Hepatocyte (in vitro differentiated cells): Measurements from ENCODE around the gene TRMO. TPM values are rescaled to one million over a fixed set of nuclear protein-coding genes. Genes with fewer than 3 reads are reported as not detected.

ENCODE experiments used
- DNase-seq: peaks from one replicate; pipeline ENCODE4 v3.0.0-alpha.2; 2016; ENCODE audit warnings: low spot score
- H2AFZ ChIP-seq: fragments of 200-600 bp; sonication (generic); 2 replicates; pipeline ENCODE4 v1.6.0; 2016; ENCODE audit warnings: antibody characterized with exemption, mild to moderate bottlenecking
- H3K27ac ChIP-seq: fragments of 200-600 bp; sonication (generic); 2 replicates; pipeline ENCODE4 v1.5.1; 2016; ENCODE audit warnings: mild to moderate bottlenecking
- H3K27me3 ChIP-seq: fragments of 200-600 bp; sonication (generic); 2 replicates; pipeline ENCODE4 v1.6.1; 2016
- H3K36me3 ChIP-seq: fragments of 200-600 bp; sonication (generic); replicated peaks from 2 replicates; pipeline ENCODE4 v1.5.1; 2016; ENCODE audit warnings: low read depth; ENCODE audit not compliant: insufficient read depth
- H3K4me1 ChIP-seq: fragments of 200-600 bp; sonication (generic); 2 replicates; pipeline ENCODE4 v1.5.1; 2016; ENCODE audit warnings: mild to moderate bottlenecking, moderate library complexity; ENCODE audit not compliant: insufficient read depth
- H3K4me2 ChIP-seq: fragments of 200-600 bp; sonication (generic); 2 replicates; pipeline ENCODE4 v1.6.0; 2016
- H3K4me3 ChIP-seq: fragments of 200-600 bp; sonication (generic); 2 replicates; pipeline ENCODE4 v1.5.1; 2016; ENCODE audit warnings: mild to moderate bottlenecking
- H3K79me2 ChIP-seq: fragments of 200-600 bp; sonication (generic); 2 replicates; pipeline ENCODE4 v1.6.0; 2017; ENCODE audit warnings: mild to moderate bottlenecking
- H3K9me2 ChIP-seq: fragments of 200-600 bp; sonication (generic); replicated peaks from 2 replicates; pipeline ENCODE4 v1.6.0; 2017; ENCODE audit warnings: mild to moderate bottlenecking; ENCODE audit not compliant: insufficient read depth
- H3K9me3 ChIP-seq: fragments of 200-600 bp; sonication (generic); 2 replicates; pipeline ENCODE4 v1.5.1; 2016; ENCODE audit warnings: low read depth, mild to moderate bottlenecking
- H4K20me1 ChIP-seq: fragments of 200-600 bp; sonication (generic); 2 replicates; pipeline ENCODE4 v1.6.0; 2016; ENCODE audit warnings: mild to moderate bottlenecking; ENCODE audit not compliant: insufficient read depth, poor library complexity, severe bottlenecking
- EZH2 ChIP-seq: fragments of 200-600 bp; sonication (generic); IDR thresholded peaks from 2 replicates; pipeline ENCODE4 v1.6.1; 2016; ENCODE audit warnings: antibody characterized with exemption, mild to moderate bottlenecking, borderline replicate concordance
- EZH2phosphoT487 ChIP-seq: fragments of 200-600 bp; sonication (generic); IDR thresholded peaks from one replicate; pipeline ENCODE4 v1.6.1; 2018; ENCODE audit warnings: antibody characterized with exemption, mild to moderate bottlenecking, low read depth, moderate library complexity; ENCODE audit not compliant: unreplicated experiment, severe bottlenecking
- WGBS: methylation state at CpG from one replicate; pipeline ENCODE4 v1.1.6; 2016; ENCODE audit warnings: low lambda C conversion rate; ENCODE audit errors: missing lambda C conversion rate; 5-methylcytosine and 5-hydroxymethylcytosine counted together
- polyA plus RNA-seq: library from polyadenylated mRNA; unstranded; fragments of >200 nt; fragmentation: Nextera tagmentation; extraction: Ambion mirVana; gene quantifications from 2 replicates; pipeline ENCODE4 v1.2.1, GENCODE V29; 2016
- total RNA-seq: library from RNA; depleted of rRNA; stranded (reverse); fragments of >200 nt; gene quantifications from 2 replicates; pipeline ENCODE4 v1.2.3, GENCODE V29; 2014
- TF ChIP-seq, protein P1 (sequence below): fragments of 200-600 bp; sonication (generic); IDR thresholded peaks from 2 replicates; pipeline ENCODE4 v1.5.1; 2016; ENCODE audit warnings: antibody characterized with exemption, mild to moderate bottlenecking; ENCODE audit not compliant: poor library complexity

The TRMO gene
- total and polyA plus RNA-seq, 2 experiments from 2014 or later = 10.8 to 22.6 TPM

DNA sequence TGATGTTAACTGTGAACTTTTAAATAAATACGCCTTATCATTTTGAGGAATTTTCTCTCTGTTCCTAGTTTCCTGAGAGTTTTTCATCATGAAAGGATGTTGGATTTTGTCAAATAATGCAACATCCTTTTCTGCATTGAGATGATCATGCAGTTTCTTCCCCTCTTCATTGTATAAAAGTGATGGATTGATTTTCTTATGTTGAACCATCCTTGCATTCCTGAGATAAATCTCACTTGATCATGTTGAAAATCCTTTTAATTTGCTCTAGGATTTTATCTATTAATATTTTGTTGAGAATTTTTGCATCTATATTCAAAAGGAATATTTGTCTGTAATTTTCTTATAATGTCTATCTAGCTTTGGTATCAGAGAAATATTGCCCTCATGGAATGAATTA lies 56.0 kb downstream of the TRMO start:
- no peak for DNase-seq
- Histone ChIP-seq H3K27ac (no peak overlapping the region), H3K27me3 (peaks cover 30% of the 10 kb centered on the region), H3K4me1 (no peaks in the 10 kb centered on the region), H3K4me2 (no peak overlapping the region), H3K36me3 (no peaks in the 10 kb centered on the region), H3K9me3 (no peaks in the 10 kb centered on the region), H2AFZ (no peak overlapping the region), H3K9me2 (no peaks in the 10 kb centered on the region), H3K79me2 (no peaks in the 10 kb centered on the region), H4K20me1 (no peaks in the 10 kb centered on the region), H3K4me3 (no peak overlapping the region)
- 88% methylated on average over 1 of the region's 1 CpG for WGBS
- TF ChIP-seq, protein P1, sequence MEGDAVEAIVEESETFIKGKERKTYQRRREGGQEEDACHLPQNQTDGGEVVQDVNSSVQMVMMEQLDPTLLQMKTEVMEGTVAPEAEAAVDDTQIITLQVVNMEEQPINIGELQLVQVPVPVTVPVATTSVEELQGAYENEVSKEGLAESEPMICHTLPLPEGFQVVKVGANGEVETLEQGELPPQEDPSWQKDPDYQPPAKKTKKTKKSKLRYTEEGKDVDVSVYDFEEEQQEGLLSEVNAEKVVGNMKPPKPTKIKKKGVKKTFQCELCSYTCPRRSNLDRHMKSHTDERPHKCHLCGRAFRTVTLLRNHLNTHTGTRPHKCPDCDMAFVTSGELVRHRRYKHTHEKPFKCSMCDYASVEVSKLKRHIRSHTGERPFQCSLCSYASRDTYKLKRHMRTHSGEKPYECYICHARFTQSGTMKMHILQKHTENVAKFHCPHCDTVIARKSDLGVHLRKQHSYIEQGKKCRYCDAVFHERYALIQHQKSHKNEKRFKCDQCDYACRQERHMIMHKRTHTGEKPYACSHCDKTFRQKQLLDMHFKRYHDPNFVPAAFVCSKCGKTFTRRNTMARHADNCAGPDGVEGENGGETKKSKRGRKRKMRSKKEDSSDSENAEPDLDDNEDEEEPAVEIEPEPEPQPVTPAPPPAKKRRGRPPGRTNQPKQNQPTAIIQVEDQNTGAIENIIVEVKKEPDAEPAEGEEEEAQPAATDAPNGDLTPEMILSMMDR = no peak
- no peak for TF ChIP-seq EZH2
- no peak for TF ChIP-seq EZH2phosphoT487

- Histone ChIP-seq H3K4me1 (no peaks in the 10 kb centered on the region), H2AFZ (no peak overlapping the region), H3K9me2 (no peaks in the 10 kb centered on the region), H3K27me3 (peaks cover 49% of the 10 kb centered on the region), H4K20me1 (no peaks in the 10 kb centered on the region), H3K4me3 (no peak overlapping the region), H3K9me3 (no peaks in the 10 kb centered on the region), H3K4me2 (no peak overlapping the region), H3K79me2 (no peaks in the 10 kb centered on the region), H3K27ac (no peak overlapping the region), H3K36me3 (no peaks in the 10 kb centered on the region)
- TF ChIP-seq EZH2 (no peak), EZH2phosphoT487 (no peak)
- TF ChIP-seq, protein P1 = no peak
- DNase-seq = no peak
- 83% methylated on average over 1 of the region's 1 CpG for WGBS
These were observed 57.9 kb downstream of the TRMO start for GRCh38 chr9:97864396-97864795.

GRCh38 chr9:97863314-97863713 lies 59.0 kb downstream of the TRMO start:
- TF ChIP-seq EZH2 = no peak
- no peak for TF ChIP-seq EZH2phosphoT487
- TF ChIP-seq, protein P1 = no peak
- H3K9me3 ChIP-seq = no peaks in the 10 kb centered on the region
- H3K27me3 ChIP-seq = peaks cover 60% of the 10 kb centered on the region
- no peak for DNase-seq
- H2AFZ ChIP-seq = no peak overlapping the region
- 82% methylated on average over 7 of the region's 7 CpGs for WGBS
- H3K27ac ChIP-seq = no peak overlapping the region
- no peaks in the 10 kb centered on the region for H4K20me1 ChIP-seq
- no peak overlapping the region for H3K4me3 ChIP-seq
- no peaks in the 10 kb centered on the region for H3K9me2 ChIP-seq
- H3K79me2 ChIP-seq = no peaks in the 10 kb centered on the region
- no peaks in the 10 kb centered on the region for H3K36me3 ChIP-seq
- H3K4me1 ChIP-seq = no peaks in the 10 kb centered on the region
- no peak overlapping the region for H3K4me2 ChIP-seq

DNA sequence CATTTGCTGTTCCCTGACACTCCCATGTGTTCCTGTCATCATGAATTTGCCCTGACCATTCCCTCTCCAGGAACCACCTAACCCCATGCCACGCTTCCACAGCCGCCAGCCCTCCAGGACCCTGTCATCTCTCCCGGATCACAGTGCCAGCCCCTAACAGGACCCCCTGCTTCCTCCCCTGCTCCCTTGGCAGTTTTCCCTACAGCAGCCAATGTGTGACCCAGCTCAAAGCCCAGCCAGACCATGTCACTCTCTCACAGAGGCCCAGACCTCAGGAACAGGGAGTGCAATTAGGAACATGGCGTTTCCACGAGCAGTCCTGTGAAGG lies 61.2 kb downstream of the TRMO start:
- Histone ChIP-seq H3K4me1 (peaks cover 7% of the 10 kb centered on the region), H3K27ac (no peak overlapping the region), H3K4me2 (no peak overlapping the region), H3K9me3 (no peaks in the 10 kb centered on the region), H3K4me3 (no peak overlapping the region), H3K27me3 (peaks cover 82% of the 10 kb centered on the region), H3K36me3 (no peaks in the 10 kb centered on the region), H3K79me2 (no peaks in the 10 kb centered on the region), H3K9me2 (no peaks in the 10 kb centered on the region), H4K20me1 (no peaks in the 10 kb centered on the region), H2AFZ (no peak overlapping the region)
- DNase-seq = no peak
- WGBS = 91% methylated on average over 5 of the region's 5 CpGs
- TF ChIP-seq, protein P1 = no peak
- TF ChIP-seq EZH2 = no peak
- no peak for TF ChIP-seq EZH2phosphoT487
